ENCODE measurements around the gene KCNN4.

Gene KCNN4

GRCh38 chr19:43784981-43785808, 4.4 kb upstream of the KCNN4 start (continued):
- TF ChIP-seq ZSCAN30 (tag by site-specific recombination; IDR thresholded peaks at IDR 0.05) (peak; percentile 95), ZNF561 (tag by site-specific recombination; IDR thresholded peaks at IDR 0.05; ENCODE audit: borderline replicate concordance) (no peak), ZNF658 (tag by site-specific recombination; IDR thresholded peaks at IDR 0.05) (no peak), BCL6B (tag by site-specific recombination; IDR thresholded peaks at IDR 0.05) (no peak), ZNF621 (tag by site-specific recombination; IDR thresholded peaks at IDR 0.05) (no peak), ZNF2 (tag by site-specific recombination; IDR thresholded peaks at IDR 0.05) (peak; percentile 84), ZBTB17 (tag by site-specific recombination; IDR thresholded peaks at IDR 0.05) (peak; percentile 97), ZFHX2 (tag by site-specific recombination; conservative IDR thresholded peaks at IDR 0.05) (no peak), YY1 (tag by site-specific recombination; IDR thresholded peaks at IDR 0.05) (no peak; the same call in 1 of the 2 replicates), ZNF24 (tag by site-specific recombination; IDR thresholded peaks at IDR 0.05) (peak; percentile 58), ZNF248 (tag by site-specific recombination; IDR thresholded peaks at IDR 0.05) (no peak), PRDM1 (tag by site-specific recombination; IDR thresholded peaks at IDR 0.05) (peak; percentile 90), ZNF776 (tag by site-specific recombination; IDR thresholded peaks at IDR 0.05; ENCODE audit: borderline replicate concordance) (no peak), ZNF10 (tag by site-specific recombination; IDR thresholded peaks at IDR 0.05) (0 out of 2 replicates have a peak, but pooled peaks have one; percentile 40), GLIS2 (tag by site-specific recombination; IDR thresholded peaks at IDR 0.05) (no peak), ZNF221 (tag by site-specific recombination; IDR thresholded peaks at IDR 0.05; ENCODE audit: borderline replicate concordance) (no peak), YY2 (tag by site-specific recombination; IDR thresholded peaks at IDR 0.05) (peak; percentile 70), WT1 (tag by site-specific recombination; IDR thresholded peaks at IDR 0.05) (0 out of 2 replicates have a peak, but pooled peaks have one; percentile 13), ZNF585B (tag by site-specific recombination; IDR thresholded peaks at IDR 0.05) (no peak), ZFP3 (tag by site-specific recombination; IDR thresholded peaks at IDR 0.05; ENCODE audit: low read depth) (no peak), ZNF558 (tag by site-specific recombination; IDR thresholded peaks at IDR 0.05) (peak; percentile 50; the same call in 1 of the 2 replicates), ZSCAN23 (tag by site-specific recombination; IDR thresholded peaks at IDR 0.05) (no peak; the same call in 1 of the 2 replicates), ZNF302 (tag by site-specific recombination; IDR thresholded peaks at IDR 0.05; ENCODE audit: low read depth) (no peak), ZNF23 (tag by site-specific recombination; IDR thresholded peaks at IDR 0.05; ENCODE audit: borderline replicate concordance) (no peak), ZNF394 (tag by site-specific recombination; IDR thresholded peaks at IDR 0.05; ENCODE audit: borderline replicate concordance) (peak; percentile 51; the same call in 1 of the 2 replicates), ZNF132 (tag by site-specific recombination; IDR thresholded peaks at IDR 0.05; ENCODE audit: borderline replicate concordance) (no peak), ZNF624 (tag by site-specific recombination; IDR thresholded peaks at IDR 0.05) (0 out of 2 replicates have a peak, but pooled peaks have one; percentile 29), OSR2 (tag by site-specific recombination; IDR thresholded peaks at IDR 0.05) (no peak)
- TF ChIP-seq, protein P1, sequence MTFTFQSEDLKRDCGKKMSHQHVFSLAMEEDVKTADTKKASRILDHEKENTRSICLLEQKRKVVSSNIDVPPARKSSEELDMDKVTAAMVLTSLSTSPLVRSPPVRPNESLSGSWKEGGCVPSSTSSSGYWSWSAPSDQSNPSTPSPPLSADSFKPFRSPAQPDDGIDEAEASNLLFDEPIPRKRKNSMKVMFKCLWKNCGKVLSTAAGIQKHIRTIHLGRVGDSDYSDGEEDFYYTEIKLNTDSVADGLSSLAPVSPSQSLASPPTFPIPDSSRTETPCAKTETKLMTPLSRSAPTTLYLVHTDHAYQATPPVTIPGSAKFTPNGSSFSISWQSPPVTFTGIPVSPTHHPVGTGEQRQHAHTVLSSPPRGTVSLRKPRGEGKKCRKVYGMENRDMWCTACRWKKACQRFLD (tag by site-specific recombination; IDR thresholded peaks at IDR 0.05) = no peak
- TF ChIP-seq, protein P2, sequence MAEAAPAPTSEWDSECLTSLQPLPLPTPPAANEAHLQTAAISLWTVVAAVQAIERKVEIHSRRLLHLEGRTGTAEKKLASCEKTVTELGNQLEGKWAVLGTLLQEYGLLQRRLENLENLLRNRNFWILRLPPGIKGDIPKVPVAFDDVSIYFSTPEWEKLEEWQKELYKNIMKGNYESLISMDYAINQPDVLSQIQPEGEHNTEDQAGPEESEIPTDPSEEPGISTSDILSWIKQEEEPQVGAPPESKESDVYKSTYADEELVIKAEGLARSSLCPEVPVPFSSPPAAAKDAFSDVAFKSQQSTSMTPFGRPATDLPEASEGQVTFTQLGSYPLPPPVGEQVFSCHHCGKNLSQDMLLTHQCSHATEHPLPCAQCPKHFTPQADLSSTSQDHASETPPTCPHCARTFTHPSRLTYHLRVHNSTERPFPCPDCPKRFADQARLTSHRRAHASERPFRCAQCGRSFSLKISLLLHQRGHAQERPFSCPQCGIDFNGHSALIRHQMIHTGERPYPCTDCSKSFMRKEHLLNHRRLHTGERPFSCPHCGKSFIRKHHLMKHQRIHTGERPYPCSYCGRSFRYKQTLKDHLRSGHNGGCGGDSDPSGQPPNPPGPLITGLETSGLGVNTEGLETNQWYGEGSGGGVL (tag by site-specific recombination; IDR thresholded peaks at IDR 0.05) = no peak
- TF ChIP-seq, protein P3, sequence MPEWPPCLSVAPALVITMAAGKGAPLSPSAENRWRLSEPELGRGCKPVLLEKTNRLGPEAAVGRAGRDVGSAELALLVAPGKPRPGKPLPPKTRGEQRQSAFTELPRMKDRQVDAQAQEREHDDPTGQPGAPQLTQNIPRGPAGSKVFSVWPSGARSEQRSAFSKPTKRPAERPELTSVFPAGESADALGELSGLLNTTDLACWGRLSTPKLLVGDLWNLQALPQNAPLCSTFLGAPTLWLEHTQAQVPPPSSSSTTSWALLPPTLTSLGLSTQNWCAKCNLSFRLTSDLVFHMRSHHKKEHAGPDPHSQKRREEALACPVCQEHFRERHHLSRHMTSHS (tag by site-specific recombination; IDR thresholded peaks at IDR 0.05) = no peak
- TF ChIP-seq, protein P4, sequence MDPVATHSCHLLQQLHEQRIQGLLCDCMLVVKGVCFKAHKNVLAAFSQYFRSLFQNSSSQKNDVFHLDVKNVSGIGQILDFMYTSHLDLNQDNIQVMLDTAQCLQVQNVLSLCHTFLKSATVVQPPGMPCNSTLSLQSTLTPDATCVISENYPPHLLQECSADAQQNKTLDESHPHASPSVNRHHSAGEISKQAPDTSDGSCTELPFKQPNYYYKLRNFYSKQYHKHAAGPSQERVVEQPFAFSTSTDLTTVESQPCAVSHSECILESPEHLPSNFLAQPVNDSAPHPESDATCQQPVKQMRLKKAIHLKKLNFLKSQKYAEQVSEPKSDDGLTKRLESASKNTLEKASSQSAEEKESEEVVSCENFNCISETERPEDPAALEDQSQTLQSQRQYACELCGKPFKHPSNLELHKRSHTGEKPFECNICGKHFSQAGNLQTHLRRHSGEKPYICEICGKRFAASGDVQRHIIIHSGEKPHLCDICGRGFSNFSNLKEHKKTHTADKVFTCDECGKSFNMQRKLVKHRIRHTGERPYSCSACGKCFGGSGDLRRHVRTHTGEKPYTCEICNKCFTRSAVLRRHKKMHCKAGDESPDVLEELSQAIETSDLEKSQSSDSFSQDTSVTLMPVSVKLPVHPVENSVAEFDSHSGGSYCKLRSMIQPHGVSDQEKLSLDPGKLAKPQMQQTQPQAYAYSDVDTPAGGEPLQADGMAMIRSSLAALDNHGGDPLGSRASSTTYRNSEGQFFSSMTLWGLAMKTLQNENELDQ (tag by site-specific recombination; IDR thresholded peaks at IDR 0.05; ENCODE audit: low read depth) = no peak
